NK-92 (cell line): ENCODE results near the gene SLC12A7.
"Not testable (repeated sequence)": the region's sequence is repeated elsewhere in the genome, so short reads cannot be mapped to it uniquely, and the experiment has no call there.

ENCODE experiments used
- DNase-seq: peaks from one replicate; lab custom pipeline; 2025; ENCODE audit not compliant: unreplicated experiment; lab: John Stamatoyannopoulos, UW

The SLC12A7 gene

GRCh38 chr5:1027631-1028441, 84.0 kb downstream of the SLC12A7 start:
- DNase-seq: no peak

DNA sequence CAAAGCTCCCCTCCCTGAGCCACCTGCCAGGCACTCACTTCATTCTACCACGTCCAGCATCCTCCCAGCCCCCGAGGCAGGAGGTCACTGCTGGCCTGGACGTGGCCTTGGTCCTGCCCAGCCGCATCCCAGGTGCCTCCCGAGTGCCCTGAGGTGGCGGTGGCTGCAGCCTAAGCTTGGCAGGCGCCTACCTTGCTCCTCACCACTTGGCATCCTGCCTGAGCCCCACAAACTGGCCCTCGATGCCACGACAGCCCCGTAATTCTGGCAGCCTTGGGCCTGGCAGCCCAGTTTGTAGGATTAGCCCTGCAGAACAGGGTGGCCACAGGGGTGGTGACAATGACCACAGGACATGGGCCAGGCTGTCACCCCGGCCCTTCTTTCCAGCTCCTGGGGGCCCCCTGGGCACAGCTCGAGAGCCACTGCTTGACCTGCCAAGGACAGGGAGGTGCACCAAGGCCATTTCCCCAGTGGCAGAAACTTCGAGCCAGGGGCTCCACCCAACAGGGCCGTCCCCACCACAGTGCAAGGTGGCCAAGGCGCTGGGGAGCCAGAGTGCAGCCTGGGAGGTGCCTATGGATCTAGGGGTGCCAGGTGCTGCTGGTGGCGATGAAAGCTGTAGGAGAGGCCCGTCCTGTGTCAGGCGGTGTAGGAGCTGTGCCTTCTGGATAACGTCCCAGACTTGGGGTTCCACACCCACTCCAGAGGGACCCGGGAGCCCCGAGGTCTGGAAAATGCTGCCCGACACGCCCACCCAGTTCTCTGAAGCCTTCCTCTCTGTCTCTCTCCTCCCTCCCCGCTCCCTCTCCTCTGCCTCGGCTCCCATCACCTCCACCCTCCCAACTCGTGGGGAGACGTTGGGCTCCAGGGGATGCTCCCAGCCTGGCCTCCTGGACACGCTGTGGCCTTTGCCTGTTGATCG, 84.9 kb downstream of the SLC12A7 start:
- no peak for DNase-seq

DNA sequence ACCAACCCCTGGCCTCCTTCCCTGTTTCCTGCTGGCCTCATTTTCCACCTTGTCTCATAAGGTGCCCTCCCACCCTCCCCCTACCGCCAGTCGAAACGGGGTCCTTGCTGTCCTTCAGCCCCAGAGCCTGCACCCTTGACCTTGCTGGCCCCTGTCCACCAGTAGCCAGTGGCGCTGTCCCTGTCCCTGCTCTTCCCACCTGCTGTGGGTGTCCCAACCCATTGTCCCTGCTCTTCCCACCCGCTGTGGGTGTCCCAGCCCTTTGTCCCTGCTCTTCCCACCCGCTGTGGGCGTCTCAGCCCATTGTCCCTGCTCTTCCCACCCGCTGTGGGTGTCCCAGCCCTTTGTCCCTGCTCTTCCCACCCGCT, 89.9 kb downstream of the SLC12A7 start:
- DNase-seq: not testable (repeated sequence)

- DNase-seq: no peak
Measured at GRCh38 chr5:1021136-1021968, 90.5 kb downstream of the SLC12A7 start.

- no peak for DNase-seq
Measured at GRCh38 chr5:1020452-1020961, 91.4 kb downstream of the SLC12A7 start.

- no peak for DNase-seq
Measured at GRCh38 chr5:1019001-1019905, 92.6 kb downstream of the SLC12A7 start.

GRCh38 chr5:1018596-1018995, 93.3 kb downstream of the SLC12A7 start:
- no peak for DNase-seq

- DNase-seq: no peak
Measured at GRCh38 chr5:1017691-1018455, 94.0 kb downstream of the SLC12A7 start.

GRCh38 chr5:1017056-1017455, 94.8 kb downstream of the SLC12A7 start:
- DNase-seq: no peak

DNA sequence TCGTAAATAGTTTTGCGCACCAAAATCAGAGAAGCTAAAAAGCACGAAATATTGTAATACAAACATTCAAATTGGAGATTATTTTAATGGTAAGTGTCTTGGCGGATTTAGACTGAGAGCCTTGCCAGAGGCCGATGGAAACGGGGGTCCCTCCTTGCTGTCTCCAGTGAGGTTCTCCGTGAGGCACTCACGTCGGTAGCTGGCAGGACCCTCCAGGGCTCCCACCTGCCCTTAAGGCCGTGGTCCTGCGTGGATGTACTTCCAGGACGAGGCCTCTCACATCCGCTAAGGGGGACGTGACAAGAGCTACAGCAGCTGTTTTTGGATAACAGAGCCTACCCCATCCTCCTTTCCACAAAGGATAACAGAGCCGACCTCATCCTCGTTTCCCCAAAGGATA, 95.4 kb downstream of the SLC12A7 start:
- no peak for DNase-seq

DNA sequence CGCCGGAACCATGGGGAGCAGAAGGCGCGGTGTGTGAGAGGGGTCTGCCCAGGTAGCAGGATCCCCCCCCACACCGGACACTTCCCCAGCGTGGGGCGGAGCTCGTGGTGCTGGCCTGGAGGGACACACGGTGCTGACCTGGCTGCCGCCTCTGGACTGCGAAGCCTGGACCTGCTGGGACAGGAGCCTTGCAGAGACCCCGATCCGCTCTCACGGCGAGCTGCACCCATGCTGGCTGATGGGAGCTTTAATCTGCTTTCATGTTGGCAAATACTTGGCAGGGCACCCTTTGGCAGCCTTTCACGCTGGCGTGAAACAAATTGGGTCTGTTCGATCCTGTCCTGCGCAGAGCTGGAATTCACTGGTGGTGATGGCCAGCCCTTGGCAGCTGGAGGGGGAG, 95.8 kb downstream of the SLC12A7 start:
- no peak for DNase-seq

DNA sequence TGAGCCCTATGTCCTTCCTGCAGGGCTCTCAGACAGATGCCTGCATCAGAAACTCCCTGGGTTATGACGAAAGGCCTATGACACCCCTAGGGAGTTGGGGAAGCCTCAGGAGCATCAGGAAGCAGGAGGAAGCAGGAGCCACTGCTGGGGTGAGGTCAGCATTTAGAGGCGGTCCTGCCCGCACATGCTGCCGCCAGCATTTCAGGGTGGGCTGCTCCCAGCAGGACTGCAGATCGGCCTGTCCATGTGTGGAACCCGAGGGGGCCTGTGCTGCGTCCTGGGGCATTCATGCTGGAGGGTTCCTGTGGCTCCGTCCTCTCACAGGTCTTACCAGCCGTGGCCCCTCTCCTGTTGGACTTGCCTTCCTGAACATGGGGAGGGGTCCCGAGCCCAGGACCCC, 96.4 kb downstream of the SLC12A7 start:
- DNase-seq: no peak

DNA sequence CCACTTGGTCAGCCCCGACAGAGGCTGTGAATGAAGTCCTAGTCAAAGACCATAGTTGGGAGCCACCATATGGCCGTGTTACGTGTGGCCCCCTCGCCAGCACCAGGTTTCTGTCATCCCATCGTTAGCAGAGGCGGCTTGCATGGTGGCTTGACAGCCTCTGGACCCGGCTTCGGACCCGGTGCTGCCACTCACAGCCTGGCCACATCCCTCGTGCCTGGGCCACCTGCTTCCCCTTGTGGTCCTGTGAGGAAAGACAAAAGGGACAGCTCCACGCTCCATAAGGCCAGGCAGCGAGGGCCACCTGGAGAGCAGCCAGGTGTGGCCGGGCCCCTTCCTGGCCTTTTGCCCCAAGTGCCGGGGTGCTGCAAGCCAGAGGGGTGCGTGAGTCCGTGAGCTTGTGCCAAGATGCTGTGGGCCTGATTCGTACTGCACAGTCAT, 97.1 kb downstream of the SLC12A7 start:
- DNase-seq: no peak

DNA sequence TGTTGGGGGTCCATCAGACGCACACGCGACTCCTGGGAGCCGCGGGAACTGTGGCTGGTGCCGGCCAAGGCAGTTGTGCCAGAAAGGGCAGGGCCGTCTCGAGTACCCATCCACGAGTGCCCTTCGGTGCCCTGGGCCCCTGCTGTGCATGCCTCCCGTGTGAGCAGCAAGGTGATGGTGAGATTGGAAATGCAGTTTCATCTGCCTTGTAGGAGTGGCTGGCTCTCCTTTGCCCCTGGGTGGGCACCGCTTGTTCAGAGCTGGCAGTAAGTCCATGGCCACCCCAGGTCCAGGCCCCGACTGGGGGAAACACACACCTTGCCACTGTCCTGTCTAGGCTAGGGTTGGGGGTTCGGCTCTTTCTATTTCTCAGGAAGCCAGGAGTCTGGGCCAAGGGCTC, 97.5 kb downstream of the SLC12A7 start:
- DNase-seq: no peak

- DNase-seq: no peak
Measured at GRCh38 chr5:1013948-1014301, 97.9 kb downstream of the SLC12A7 start.

- DNase-seq: no peak
Measured at GRCh38 chr5:1013238-1013947, 98.5 kb downstream of the SLC12A7 start.

DNA sequence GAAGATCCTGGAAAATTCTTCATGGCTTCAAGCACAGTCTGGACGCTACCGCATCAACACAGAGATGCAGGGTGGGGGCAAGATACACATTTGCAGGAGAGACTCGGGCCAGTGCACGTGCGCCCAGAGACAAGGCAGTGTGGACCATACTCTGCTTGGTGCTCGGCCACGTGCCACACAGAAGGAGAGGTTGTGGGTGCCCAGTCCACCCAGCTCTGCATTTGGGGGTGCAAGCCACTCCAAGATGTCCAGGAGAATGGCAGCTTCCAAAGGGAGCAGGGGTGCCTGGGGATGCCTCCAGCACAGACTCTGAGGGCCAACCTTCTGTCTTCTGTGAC, 99.0 kb downstream of the SLC12A7 start:
- DNase-seq: no peak

- DNase-seq: no peak
Measured at GRCh38 chr5:1012313-1012841, 99.5 kb downstream of the SLC12A7 start.
